ENCODE data around the gene PLP2. TPM values are rescaled to one million over a fixed set of nuclear protein-coding genes. Genes with fewer than 3 reads are reported as not detected.

Gene PLP2
- total and polyA plus RNA-seq, 7 donors, result 17.8 to 320 (median 77.7) TPM

GRCh38 chrX:49204017-49204416 is 32.3 kb downstream of the PLP2 start:
- Histone ChIP-seq H3K27ac (no peak overlapping the region), H3K9me3 (no peaks in the 10 kb centered on the region), H3K4me1 (no peaks in the 10 kb centered on the region), H3K4me3 (no peak overlapping the region), H3K27me3 (ENCODE audit: insufficient read depth in 3 of 3, low read length in 2 of 3) (peaks cover 0 to 11% (median 0%) of the 10 kb centered on the region in 3 donors), H3K36me3 (ENCODE audit: insufficient read depth in 1 of 2, low read depth in 1 of 2) (no peaks in the 10 kb centered on the region)
- 77 to 90% (median 85%) methylated on average over 6 of the region's 6 CpGs for WGBS, 3 donors
- no peak for ATAC-seq
- DNase-seq, result no peak
- no peak for TF ChIP-seq CTCF (IDR thresholded peaks at IDR 0.05)
- intact Hi-C loops (cut with DNase I), result no loop called here

DNA sequence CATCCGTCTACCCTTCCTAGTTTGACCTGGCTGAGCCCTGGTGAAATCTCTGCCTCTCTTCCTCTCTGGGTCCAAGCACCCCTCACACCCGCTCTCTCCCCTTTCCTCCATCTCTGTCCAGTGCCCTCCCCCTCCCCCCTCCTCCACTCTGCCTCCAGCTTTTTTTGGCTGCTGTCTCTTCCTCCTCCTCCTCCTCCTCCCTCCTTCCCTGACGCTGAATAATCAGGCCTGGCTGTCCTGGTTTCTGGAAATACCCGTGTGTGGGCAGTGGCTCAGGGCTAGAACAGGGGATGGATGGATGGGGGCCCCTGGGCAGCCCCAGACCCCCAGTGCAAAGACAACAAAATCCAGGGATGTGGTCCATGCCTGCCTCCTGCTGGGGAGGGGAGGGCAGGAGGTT is 33.0 kb downstream of the PLP2 start:
- Histone ChIP-seq H3K36me3 (ENCODE audit: insufficient read depth in 1 of 2, low read depth in 1 of 2) (no peaks in the 10 kb centered on the region), H3K27ac (no peak overlapping the region), H3K4me3 (no peak overlapping the region), H3K27me3 (ENCODE audit: insufficient read depth in 3 of 3, low read length in 2 of 3) (peaks cover 0 to 11% (median 0%) of the 10 kb centered on the region in 3 donors), H3K4me1 (no peaks in the 10 kb centered on the region), H3K9me3 (no peaks in the 10 kb centered on the region)
- no peak for TF ChIP-seq CTCF (IDR thresholded peaks at IDR 0.05)
- WGBS, 3 donors, result 40 to 80% (median 44%) methylated on average over 2 to 4 of the region's 4 CpGs
- intact Hi-C loops (cut with DNase I), result no loop called here
- DNase-seq, result no peak
- ATAC-seq, result no peak

DNA sequence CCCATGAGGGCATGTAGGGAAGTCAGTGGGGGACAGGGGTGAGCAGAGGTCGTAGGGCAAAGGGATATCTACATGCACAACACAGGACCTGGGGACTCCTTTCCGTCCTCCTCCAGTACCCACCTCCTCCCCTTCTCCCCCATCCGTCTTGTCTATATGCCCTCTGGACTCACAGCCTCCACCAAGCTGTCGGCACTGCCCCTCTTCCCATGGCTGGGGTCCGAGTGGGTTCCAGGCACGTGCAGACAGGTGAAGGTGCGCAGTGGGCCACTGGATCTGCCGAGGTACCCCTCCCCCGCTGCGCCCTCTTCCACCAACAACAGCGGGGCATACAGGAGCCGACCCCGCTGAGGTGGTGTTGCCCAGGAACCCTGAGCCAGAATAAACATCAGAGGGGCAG is 33.7 kb downstream of the PLP2 start:
- no peaks in the 10 kb centered on the region for H3K36me3 ChIP-seq (ENCODE audit: insufficient read depth in 1 of 2, low read depth in 1 of 2)
- DNase-seq, result no peak
- no peak overlapping the region for H3K4me3 ChIP-seq
- no peaks in the 10 kb centered on the region for H3K9me3 ChIP-seq
- no peak for TF ChIP-seq CTCF (IDR thresholded peaks at IDR 0.05)
- 70 to 84% (median 71%) methylated on average over 10 to 13 of the region's 13 CpGs for WGBS, 3 donors
- intact Hi-C loops (cut with DNase I), result no loop called here
- H3K4me1 ChIP-seq, result no peaks in the 10 kb centered on the region
- ATAC-seq, result no peak
- no peak overlapping the region for H3K27ac ChIP-seq
- peaks cover 0 to 11% (median 0%) of the 10 kb centered on the region in 3 donors for H3K27me3 ChIP-seq (ENCODE audit: insufficient read depth in 3 of 3, low read length in 2 of 3)

- intact Hi-C loops (cut with DNase I), result no loop called here
- 68 to 80% (median 72%) methylated on average over 4 to 8 of the region's 8 CpGs for whole genome bisulfite sequencing, 3 donors
- Histone ChIP-seq H3K4me3 (no peak overlapping the region), H3K27me3 (ENCODE audit: insufficient read depth in 3 of 3, low read length in 2 of 3) (peaks cover 0 to 13% (median 0%) of the 10 kb centered on the region in 3 donors), H3K27ac (no peak overlapping the region), H3K36me3 (ENCODE audit: insufficient read depth in 1 of 2, low read depth in 1 of 2) (no peaks in the 10 kb centered on the region), H3K9me3 (no peaks in the 10 kb centered on the region), H3K4me1 (no peaks in the 10 kb centered on the region)
- ATAC-seq (no peak), DNase-seq (no peak)
- TF ChIP-seq CTCF (IDR thresholded peaks at IDR 0.05), result no peak
Measured at GRCh38 chrX:49206543-49206942, 34.8 kb downstream of the PLP2 start.

DNA sequence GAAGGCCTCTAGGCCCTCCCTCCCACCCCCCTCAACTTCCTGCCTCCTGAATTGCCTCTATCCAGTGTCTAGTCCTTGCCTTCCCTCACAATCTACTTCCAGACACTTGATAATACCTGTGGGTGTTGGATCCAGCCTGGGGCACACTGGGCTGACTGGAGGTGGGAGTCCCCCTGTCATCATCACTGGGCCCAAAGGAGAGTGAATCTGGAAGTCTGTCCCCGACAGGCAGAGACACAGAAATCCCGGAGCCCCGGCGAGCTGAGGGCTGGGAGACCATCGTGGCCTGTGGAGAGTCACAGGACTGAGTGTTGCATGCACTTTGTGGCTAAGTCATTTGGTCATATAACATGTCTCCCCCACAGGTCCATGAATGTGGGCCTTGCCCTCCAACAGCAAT is 36.7 kb downstream of the PLP2 start:
- H3K36me3 ChIP-seq (ENCODE audit: insufficient read depth in 1 of 2, low read depth in 1 of 2), result no peaks in the 10 kb centered on the region
- peaks cover 0 to 19% (median 0%) of the 10 kb centered on the region in 3 donors for H3K27me3 ChIP-seq (ENCODE audit: insufficient read depth in 3 of 3, low read length in 2 of 3)
- DNase-seq (no peak), ATAC-seq (no peak)
- intact Hi-C loops (cut with DNase I), result no loop called here
- no peak for TF ChIP-seq CTCF (IDR thresholded peaks at IDR 0.05)
- no peaks in the 10 kb centered on the region for H3K4me1 ChIP-seq
- H3K9me3 ChIP-seq, result no peaks in the 10 kb centered on the region
- 89 to 94% (median 91%) methylated on average over 5 of the region's 5 CpGs for WGBS, 3 donors
- no peak overlapping the region for H3K4me3 ChIP-seq
- no peak overlapping the region for H3K27ac ChIP-seq
